Body of pancreas (tissue), 4 donors: ENCODE results near the gene IPO5. TPM values are rescaled to one million over a fixed set of nuclear protein-coding genes. Genes with fewer than 3 reads are reported as not detected.

ENCODE experiments used
- ATAC-seq: fragments of 150-250 bp; one replicate; pipeline ENCODE4 v1.9.1; 2016
- DNase-seq, 4 donors: peaks; one replicate each; pipeline ENCODE4 v3.0.0-alpha.2; 2019
- H3K27ac ChIP-seq, 4 donors: fragments of 200-600 bp; sonication (generic); 1 replicate in 3 of 4; 2 replicates in 1 of 4; pipeline versions ENCODE4 v1.5.1 to v1.6.1; 2016 to 2019; ENCODE audit warnings: mild to moderate bottlenecking in 1 of 4, mixed read lengths in 1 of 4, moderate library complexity in 1 of 4
- H3K27me3 ChIP-seq, 2 donors: fragments of 200-600 bp; sonication (generic); one replicate each; pipeline ENCODE4 v1.6.0; 2016; ENCODE audit warnings: mild to moderate bottlenecking in 1 of 2
- H3K36me3 ChIP-seq, 2 donors: fragments of 200-600 bp; sonication (generic); replicated peaks in 1 of 2; 2 replicates each; pipeline ENCODE4 v1.5.1; 2016; ENCODE audit warnings: low read depth in 2 of 2; ENCODE audit not compliant: insufficient read depth in 1 of 2
- H3K4me1 ChIP-seq: fragments of 200-600 bp; sonication (generic); one replicate; pipeline ENCODE4 v1.6.0; 2016
- H3K4me3 ChIP-seq, 2 donors: fragments of 200-600 bp; sonication (generic); 1 replicate in 1 of 2; 2 replicates in 1 of 2; pipeline ENCODE4 v1.5.1; 2016 to 2019
- H3K9me3 ChIP-seq, 3 donors: fragments of 200-600 bp; sonication (generic); 1 replicate in 2 of 3; 2 replicates in 1 of 3; pipeline ENCODE4 v1.5.1; 2016
- CTCF ChIP-seq, 7 experiments: fragments of 450-650 bp in 4 of 7; fragments of 200-600 bp in 3 of 7; sonication (generic) in 3 of 7; IDR thresholded peaks; one replicate each; pipeline ENCODE4 v1.5.1; 2016 to 2019; ENCODE audit warnings: antibody characterized with exemption in 7 of 7
- POLR2A ChIP-seq, 3 donors: fragments of 450-650 bp; IDR thresholded peaks; one replicate each; pipeline ENCODE4 v1.6.1; 2016; ENCODE audit warnings: antibody characterized with exemption in 3 of 3, mild to moderate bottlenecking in 2 of 3
- WGBS, 2 donors: methylation state at CpG; one replicate each; pipeline ENCODE4 v1.1.5; 2017; 5-methylcytosine and 5-hydroxymethylcytosine counted together
- intact Hi-C: fragments of 100-400 bp; cut with DNase I; formaldehyde crosslinking; loops from one replicate; pipeline ENCODE4 v1.15.1; 2023
- total RNA-seq, 2 donors: library from RNA; depleted of rRNA; stranded (reverse); fragments of >200 nt; gene quantifications; one replicate each; pipeline ENCODE4 v1.1.0, GENCODE V29; 2016

Gene IPO5
- total RNA-seq, 2 donors from 2014 or later = 84.0 to 96.8 TPM

- no peak for ATAC-seq
- Histone ChIP-seq H3K36me3 (no peaks in the 10 kb centered on the region), H3K9me3 (no peaks in the 10 kb centered on the region), H3K4me1 (peaks cover 28% of the 10 kb centered on the region), H3K27ac (no peak overlapping the region), H3K27me3 (no peaks in the 10 kb centered on the region), H3K4me3 (peak overlapping the region in 1 of 2 donors; percentile 83)
- TF ChIP-seq CTCF (IDR thresholded peaks at IDR 0.05) = no peak
- TF ChIP-seq POLR2A (IDR thresholded peaks at IDR 0.05) = no peak
- intact Hi-C loops = no loop called here
- WGBS, 2 donors = 18 to 31% methylated on average over 7 of the region's 7 CpGs
- DNase-seq = no peak
Measured at GRCh38 chr13:97977982-97978381, 24.5 kb downstream of the IPO5 start.

DNA sequence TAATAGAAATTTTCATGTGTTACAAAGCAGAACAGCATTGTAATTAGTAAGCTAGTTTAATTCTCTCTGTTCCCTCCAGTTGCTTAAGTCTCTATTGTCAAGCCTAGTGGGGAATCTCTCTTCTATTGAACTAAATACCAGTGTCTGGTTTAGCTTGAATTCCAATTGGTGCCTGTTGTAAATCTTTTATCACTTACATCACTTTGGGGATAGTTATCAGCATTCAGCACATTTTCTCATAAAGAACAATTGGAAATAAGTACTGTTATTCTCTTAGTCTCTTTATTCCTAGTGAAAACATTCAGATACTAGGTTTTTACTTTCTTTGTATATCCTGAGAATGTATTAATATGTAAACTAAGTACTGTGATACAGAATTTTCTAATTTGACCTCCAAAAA lies 25.2 kb downstream of the IPO5 start:
- no peak for ATAC-seq
- no peak for DNase-seq
- Histone ChIP-seq H3K36me3 (no peaks in the 10 kb centered on the region), H3K4me1 (peaks cover 28% of the 10 kb centered on the region), H3K27me3 (no peaks in the 10 kb centered on the region), H3K9me3 (no peaks in the 10 kb centered on the region), H3K4me3 (no peak overlapping the region), H3K27ac (no peak overlapping the region)
- intact Hi-C loops = no loop called here
- TF ChIP-seq POLR2A (IDR thresholded peaks at IDR 0.05) = no peak
- no peak for TF ChIP-seq CTCF (IDR thresholded peaks at IDR 0.05)

DNA sequence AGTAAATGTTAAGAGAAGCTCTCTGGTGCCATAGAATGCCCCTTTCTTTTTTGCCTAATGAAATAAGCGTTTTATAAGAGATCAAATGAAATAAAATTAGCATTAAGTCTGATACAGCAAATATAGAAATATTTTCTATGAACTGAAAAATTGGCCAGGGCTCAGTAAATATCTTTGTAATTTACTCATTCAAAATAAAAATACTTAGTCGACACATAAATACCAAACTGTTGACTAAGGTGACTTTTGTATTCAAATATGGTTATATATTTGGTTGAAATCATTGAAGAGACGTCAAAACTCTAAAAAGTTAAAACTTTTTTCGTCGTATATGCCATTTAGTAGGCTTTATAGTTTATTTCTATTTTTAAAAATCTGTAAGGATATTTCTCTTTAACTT lies 25.6 kb downstream of the IPO5 start:
- H3K9me3 ChIP-seq = no peaks in the 10 kb centered on the region
- no peaks in the 10 kb centered on the region for H3K36me3 ChIP-seq
- ATAC-seq (no peak), DNase-seq (no peak)
- no peaks in the 10 kb centered on the region for H3K27me3 ChIP-seq
- no peak for TF ChIP-seq POLR2A (IDR thresholded peaks at IDR 0.05)
- no peak for TF ChIP-seq CTCF (IDR thresholded peaks at IDR 0.05)
- no peak overlapping the region for H3K27ac ChIP-seq
- H3K4me1 ChIP-seq = peaks cover 28% of the 10 kb centered on the region
- H3K4me3 ChIP-seq = no peak overlapping the region
- intact Hi-C loops = no loop called here
- WGBS, 2 donors = 70 to 77% methylated on average over 5 of the region's 5 CpGs

GRCh38 chr13:97979556-97979955 lies 26.1 kb downstream of the IPO5 start:
- TF ChIP-seq CTCF (IDR thresholded peaks at IDR 0.05) = no peak
- no peak for TF ChIP-seq POLR2A (IDR thresholded peaks at IDR 0.05)
- no peak overlapping the region for H3K27ac ChIP-seq
- no peaks in the 10 kb centered on the region for H3K36me3 ChIP-seq
- no peaks in the 10 kb centered on the region for H3K27me3 ChIP-seq
- intact Hi-C loops = no loop called here
- H3K4me1 ChIP-seq = peaks cover 28% of the 10 kb centered on the region
- DNase-seq (no peak), ATAC-seq (no peak)
- no peak overlapping the region for H3K4me3 ChIP-seq
- H3K9me3 ChIP-seq = no peaks in the 10 kb centered on the region

GRCh38 chr13:97982286-97982685 lies 28.8 kb downstream of the IPO5 start:
- Histone ChIP-seq H3K4me3 (no peak overlapping the region), H3K36me3 (peaks cover 0 to 19% of the 10 kb centered on the region in 2 donors), H3K27ac (no peak overlapping the region), H3K4me1 (peaks cover 25% of the 10 kb centered on the region), H3K9me3 (no peaks in the 10 kb centered on the region), H3K27me3 (no peaks in the 10 kb centered on the region)
- ATAC-seq (no peak), DNase-seq (no peak)
- intact Hi-C loops = no loop called here
- TF ChIP-seq CTCF (IDR thresholded peaks at IDR 0.05) (no peak), POLR2A (IDR thresholded peaks at IDR 0.05) (no peak)
